Measurements from ENCODE around the gene PTK6.

DNA sequence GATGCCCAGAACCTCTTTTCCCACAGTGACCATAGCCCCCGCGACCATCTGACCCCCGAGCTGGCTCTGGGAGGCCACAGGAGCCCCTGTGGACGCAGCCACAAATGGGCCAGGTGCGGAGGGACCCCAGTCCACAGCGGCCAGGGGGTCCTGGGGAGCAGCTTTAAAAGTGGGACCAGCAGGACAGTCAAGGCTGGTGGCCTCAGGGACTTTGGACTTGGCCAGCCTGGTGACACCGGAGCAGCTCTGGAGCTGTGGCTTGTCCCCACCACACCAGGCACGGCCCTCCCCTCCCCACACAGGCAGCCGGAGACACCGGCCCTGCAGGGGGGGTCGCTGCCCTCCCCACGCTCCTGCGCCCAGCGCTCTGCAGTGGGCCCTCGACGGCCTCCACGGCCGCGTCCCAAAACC, 20.3 kb upstream of the PTK6 start:
- no peak for TF ChIP-seq CTCF (IDR thresholded peaks at IDR 0.05)
- no peak for TF ChIP-seq EZH2 (IDR thresholded peaks at IDR 0.05; ENCODE audit: borderline replicate concordance, insufficient read depth, low read depth, low read length, poor library complexity, severe bottlenecking)
